Stimulated activated CD8-positive, alpha-beta memory T cell treated with anti-CD3 and anti-CD28 coated beads, Interleukin-15, amount 100 ng/mL, for 1 hour (primary cell): ENCODE data around the gene CAMTA1.
"Not testable (repeated sequence)": the region's sequence is repeated elsewhere in the genome, so short reads cannot be mapped to it uniquely, and the experiment has no call there.

Experiments used
- DNase-seq: peaks from one replicate; pipeline ENCODE4 v3.0.0-alpha.2; 2020; ENCODE audit warnings: low read depth

Gene CAMTA1

GRCh38 chr1:7781923-7782495 lies 996.8 kb downstream of the CAMTA1 start:
- no peak for DNase-seq

GRCh38 chr1:7783178-7783711 lies 998.0 kb downstream of the CAMTA1 start:
- DNase-seq, result no peak

GRCh38 chr1:7783826-7784491 lies 998.7 kb downstream of the CAMTA1 start, which contains the start of gene PER3:
TSS of gene PER3 (plus strand) at chr1:7784291. CDS start at chr1:7784878, 587 bp downstream.
- peak; percentile 79 for DNase-seq

- no peak for DNase-seq
Observed at GRCh38 chr1:7784492-7785071, 999.3 kb downstream of the CAMTA1 start.

GRCh38 chr1:7785108-7785507 lies 999.9 kb downstream of the CAMTA1 start:
- no peak for DNase-seq

GRCh38 chr1:7786795-7787194 lies 1001.5 kb downstream of the CAMTA1 start:
- DNase-seq, result no peak

GRCh38 chr1:7789828-7790227 lies 1004.6 kb downstream of the CAMTA1 start:
- DNase-seq, result no peak

- not testable (repeated sequence) for DNase-seq
Observed at GRCh38 chr1:7791027-7791426, 1005.8 kb downstream of the CAMTA1 start.

GRCh38 chr1:7795406-7795805 lies 1010.2 kb downstream of the CAMTA1 start:
- DNase-seq, result no peak

- no peak for DNase-seq
Observed at GRCh38 chr1:7805460-7805859, 1020.2 kb downstream of the CAMTA1 start.

GRCh38 chr1:7808253-7808844 lies 1023.1 kb downstream of the CAMTA1 start:
- DNase-seq, result no peak

GRCh38 chr1:7809742-7810141 lies 1024.5 kb downstream of the CAMTA1 start:
- no peak for DNase-seq

- no peak for DNase-seq
Observed at GRCh38 chr1:7810395-7810794, 1025.1 kb downstream of the CAMTA1 start.

- no peak for DNase-seq
Observed at GRCh38 chr1:7811476-7811875, 1026.2 kb downstream of the CAMTA1 start.

- no peak for DNase-seq
Observed at GRCh38 chr1:7813677-7814373, 1028.6 kb downstream of the CAMTA1 start.
